Measurements from ENCODE around the gene CCSER1.

DNA sequence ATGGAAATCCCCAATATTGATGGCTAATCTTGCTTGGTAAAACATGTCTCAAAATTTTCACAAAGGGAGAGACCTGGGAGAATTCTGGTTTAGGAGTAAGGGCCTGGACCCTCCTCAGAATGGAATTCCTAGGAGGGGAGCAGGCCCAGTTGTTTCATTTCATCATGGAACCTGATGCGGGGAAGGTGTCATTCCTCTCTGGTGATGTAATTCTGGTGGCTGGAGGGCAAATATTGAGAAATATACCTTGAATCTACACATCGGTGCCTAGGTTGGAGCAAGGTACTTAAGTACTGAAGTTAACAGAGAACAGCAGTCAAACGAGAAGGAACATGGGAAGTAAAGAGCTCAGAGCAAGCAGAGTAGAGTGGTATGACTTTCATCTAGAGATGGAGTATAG is 23.2 kb upstream of the CCSER1 start:
- TF ChIP-seq, protein P1, sequence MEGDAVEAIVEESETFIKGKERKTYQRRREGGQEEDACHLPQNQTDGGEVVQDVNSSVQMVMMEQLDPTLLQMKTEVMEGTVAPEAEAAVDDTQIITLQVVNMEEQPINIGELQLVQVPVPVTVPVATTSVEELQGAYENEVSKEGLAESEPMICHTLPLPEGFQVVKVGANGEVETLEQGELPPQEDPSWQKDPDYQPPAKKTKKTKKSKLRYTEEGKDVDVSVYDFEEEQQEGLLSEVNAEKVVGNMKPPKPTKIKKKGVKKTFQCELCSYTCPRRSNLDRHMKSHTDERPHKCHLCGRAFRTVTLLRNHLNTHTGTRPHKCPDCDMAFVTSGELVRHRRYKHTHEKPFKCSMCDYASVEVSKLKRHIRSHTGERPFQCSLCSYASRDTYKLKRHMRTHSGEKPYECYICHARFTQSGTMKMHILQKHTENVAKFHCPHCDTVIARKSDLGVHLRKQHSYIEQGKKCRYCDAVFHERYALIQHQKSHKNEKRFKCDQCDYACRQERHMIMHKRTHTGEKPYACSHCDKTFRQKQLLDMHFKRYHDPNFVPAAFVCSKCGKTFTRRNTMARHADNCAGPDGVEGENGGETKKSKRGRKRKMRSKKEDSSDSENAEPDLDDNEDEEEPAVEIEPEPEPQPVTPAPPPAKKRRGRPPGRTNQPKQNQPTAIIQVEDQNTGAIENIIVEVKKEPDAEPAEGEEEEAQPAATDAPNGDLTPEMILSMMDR (conservative IDR thresholded peaks at IDR 0.05; ENCODE audit: low read length) = no peak
- no peak for TF ChIP-seq EZH2phosphoT487 (IDR thresholded peaks at IDR 0.05; ENCODE audit: borderline replicate concordance, low read depth, low read length)
